ENCODE data around the gene SH3BP4.
A peak's percentile ranks its signal among the peaks of the same experiment; 100 is the strongest.

SH3BP4 gene

GRCh38 chr2:234955091-234955591, 3.3 kb downstream of the SH3BP4 start:
- no peak for TF ChIP-seq CTCF (conservative IDR thresholded peaks at IDR 0.05)
- TF ChIP-seq ZFX (IDR thresholded peaks at IDR 0.05), result no peak
- H3K27ac ChIP-seq, result peak overlapping the region; percentile 93

GRCh38 chr2:234955971-234956509, 4.2 kb downstream of the SH3BP4 start:
- H3K27ac ChIP-seq, result no peak overlapping the region
- no peak for TF ChIP-seq CTCF (conservative IDR thresholded peaks at IDR 0.05)
- no peak for TF ChIP-seq ZFX (IDR thresholded peaks at IDR 0.05)

GRCh38 chr2:234957834-234958135, 6.0 kb downstream of the SH3BP4 start:
- no peak overlapping the region for H3K27ac ChIP-seq
- TF ChIP-seq ZFX (IDR thresholded peaks at IDR 0.05) (no peak), CTCF (conservative IDR thresholded peaks at IDR 0.05) (no peak)

GRCh38 chr2:234958311-234958710, 6.5 kb downstream of the SH3BP4 start:
- TF ChIP-seq CTCF (conservative IDR thresholded peaks at IDR 0.05) (no peak), ZFX (IDR thresholded peaks at IDR 0.05) (no peak)
- H3K27ac ChIP-seq, result no peak overlapping the region

GRCh38 chr2:234958746-234959395, 7.1 kb downstream of the SH3BP4 start:
- H3K27ac ChIP-seq, result no peak overlapping the region
- TF ChIP-seq CTCF (conservative IDR thresholded peaks at IDR 0.05) (no peak), ZFX (IDR thresholded peaks at IDR 0.05) (no peak)

GRCh38 chr2:234960175-234961088, 8.6 kb downstream of the SH3BP4 start:
- H3K27ac ChIP-seq, result no peak overlapping the region
- TF ChIP-seq ZFX (IDR thresholded peaks at IDR 0.05) (no peak), CTCF (conservative IDR thresholded peaks at IDR 0.05) (no peak)

GRCh38 chr2:234961784-234962183, 10.0 kb downstream of the SH3BP4 start:
- TF ChIP-seq CTCF (conservative IDR thresholded peaks at IDR 0.05) (no peak), ZFX (IDR thresholded peaks at IDR 0.05) (no peak)
- no peak overlapping the region for H3K27ac ChIP-seq
